ENCODE data around the gene ADD1.

GRCh38 chr4:2898001-2898400, 54.4 kb downstream of the ADD1 start:
- no peak for TF ChIP-seq EZH2phosphoT487 (IDR thresholded peaks at IDR 0.05; ENCODE audit: insufficient read depth, low read depth)
- no peak for TF ChIP-seq EZH2 (IDR thresholded peaks at IDR 0.05; ENCODE audit: insufficient read depth, poor library complexity, severe bottlenecking)

Measured in GM23248 (cell line).